ENCODE data around the gene MMP21.

DNA sequence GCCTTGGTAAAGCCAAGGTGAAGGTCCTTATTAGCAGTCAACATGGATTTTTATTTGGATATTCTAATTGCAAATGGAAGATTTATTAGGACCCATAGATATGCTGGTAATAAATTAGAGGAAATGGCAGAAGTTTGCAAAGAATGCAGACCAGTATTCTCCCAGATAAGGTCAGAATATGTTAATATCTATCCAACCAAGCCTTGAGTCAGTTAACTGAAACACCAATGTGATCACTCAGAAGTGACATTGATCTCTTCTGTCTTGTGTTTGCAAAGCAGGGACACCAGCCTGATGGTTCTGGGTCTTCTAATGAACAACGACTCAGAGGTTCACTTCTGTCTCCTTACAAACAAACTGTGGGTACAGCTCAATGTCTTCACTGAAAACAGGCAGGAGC is 26.0 kb upstream of the MMP21 start:
- no peak for TF ChIP-seq POLR2A (IDR thresholded peaks at IDR 0.05; ENCODE audit: low read depth, low read length)
- no peak for TF ChIP-seq SPI1 (IDR thresholded peaks at IDR 0.05; ENCODE audit: low read depth, low read length)

Measured in GM12891 (cell line).